Ishikawa (cell line): ENCODE measurements around the gene IL36RN.

Experiments
- CREB1 ChIP-seq: IDR thresholded peaks from 2 replicates; pipeline ENCODE4 v1.6.1; 2012; ENCODE audit warnings: low read depth
- EP300 ChIP-seq: IDR thresholded peaks from 2 replicates; pipeline ENCODE4 v1.6.1; 2012; ENCODE audit warnings: borderline replicate concordance
- FOXM1 ChIP-seq: IDR thresholded peaks from 2 replicates; pipeline ENCODE4 v1.6.1; 2012; ENCODE audit warnings: low read depth, borderline replicate concordance
- RAD21 ChIP-seq: IDR thresholded peaks from 2 replicates; pipeline ENCODE4 v1.6.1; 2012; ENCODE audit warnings: low read depth
- TCF12 ChIP-seq: IDR thresholded peaks from 2 replicates; pipeline ENCODE4 v1.6.1; 2012; ENCODE audit warnings: low read depth
- TEAD4 ChIP-seq: IDR thresholded peaks from 2 replicates; pipeline ENCODE4 v1.6.1; 2012
- TF ChIP-seq, protein P1 (sequence below): IDR thresholded peaks from 2 replicates; pipeline ENCODE4 v1.6.1; 2012; ENCODE audit warnings: low read depth, mild to moderate bottlenecking
- TF ChIP-seq, protein P2 (sequence below): IDR thresholded peaks from 2 replicates; pipeline ENCODE4 v1.6.1; 2012
- TF ChIP-seq, protein P3 (sequence below): IDR thresholded peaks from 2 replicates; pipeline ENCODE4 v1.6.1; 2012

DNA sequence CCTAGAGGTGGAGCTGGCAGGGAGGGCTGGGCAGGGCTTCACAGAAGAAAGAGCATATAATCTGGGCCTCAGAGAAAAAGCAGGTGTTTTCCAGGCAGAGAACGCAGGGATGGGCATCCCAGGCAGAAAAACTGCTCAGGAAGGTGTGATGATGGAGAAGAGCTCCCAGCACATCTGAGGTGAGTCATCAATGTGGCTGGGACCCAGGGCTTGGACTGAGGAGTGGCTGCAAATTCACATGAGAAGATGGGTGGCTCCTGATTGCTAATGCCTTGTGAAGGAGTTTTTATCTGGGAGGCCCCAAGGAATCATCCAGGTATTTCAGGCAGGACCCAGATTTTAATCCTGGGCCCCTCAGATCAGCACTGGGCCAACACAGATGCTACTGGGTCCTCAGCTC, 18.9 kb downstream of the IL36RN start:
- TF ChIP-seq RAD21 (no peak), TEAD4 (no peak), TCF12 (no peak), EP300 (no peak), CREB1 (no peak), FOXM1 (no peak)
- TF ChIP-seq, protein P1, sequence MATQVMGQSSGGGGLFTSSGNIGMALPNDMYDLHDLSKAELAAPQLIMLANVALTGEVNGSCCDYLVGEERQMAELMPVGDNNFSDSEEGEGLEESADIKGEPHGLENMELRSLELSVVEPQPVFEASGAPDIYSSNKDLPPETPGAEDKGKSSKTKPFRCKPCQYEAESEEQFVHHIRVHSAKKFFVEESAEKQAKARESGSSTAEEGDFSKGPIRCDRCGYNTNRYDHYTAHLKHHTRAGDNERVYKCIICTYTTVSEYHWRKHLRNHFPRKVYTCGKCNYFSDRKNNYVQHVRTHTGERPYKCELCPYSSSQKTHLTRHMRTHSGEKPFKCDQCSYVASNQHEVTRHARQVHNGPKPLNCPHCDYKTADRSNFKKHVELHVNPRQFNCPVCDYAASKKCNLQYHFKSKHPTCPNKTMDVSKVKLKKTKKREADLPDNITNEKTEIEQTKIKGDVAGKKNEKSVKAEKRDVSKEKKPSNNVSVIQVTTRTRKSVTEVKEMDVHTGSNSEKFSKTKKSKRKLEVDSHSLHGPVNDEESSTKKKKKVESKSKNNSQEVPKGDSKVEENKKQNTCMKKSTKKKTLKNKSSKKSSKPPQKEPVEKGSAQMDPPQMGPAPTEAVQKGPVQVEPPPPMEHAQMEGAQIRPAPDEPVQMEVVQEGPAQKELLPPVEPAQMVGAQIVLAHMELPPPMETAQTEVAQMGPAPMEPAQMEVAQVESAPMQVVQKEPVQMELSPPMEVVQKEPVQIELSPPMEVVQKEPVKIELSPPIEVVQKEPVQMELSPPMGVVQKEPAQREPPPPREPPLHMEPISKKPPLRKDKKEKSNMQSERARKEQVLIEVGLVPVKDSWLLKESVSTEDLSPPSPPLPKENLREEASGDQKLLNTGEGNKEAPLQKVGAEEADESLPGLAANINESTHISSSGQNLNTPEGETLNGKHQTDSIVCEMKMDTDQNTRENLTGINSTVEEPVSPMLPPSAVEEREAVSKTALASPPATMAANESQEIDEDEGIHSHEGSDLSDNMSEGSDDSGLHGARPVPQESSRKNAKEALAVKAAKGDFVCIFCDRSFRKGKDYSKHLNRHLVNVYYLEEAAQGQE: no peak
- TF ChIP-seq, protein P2, sequence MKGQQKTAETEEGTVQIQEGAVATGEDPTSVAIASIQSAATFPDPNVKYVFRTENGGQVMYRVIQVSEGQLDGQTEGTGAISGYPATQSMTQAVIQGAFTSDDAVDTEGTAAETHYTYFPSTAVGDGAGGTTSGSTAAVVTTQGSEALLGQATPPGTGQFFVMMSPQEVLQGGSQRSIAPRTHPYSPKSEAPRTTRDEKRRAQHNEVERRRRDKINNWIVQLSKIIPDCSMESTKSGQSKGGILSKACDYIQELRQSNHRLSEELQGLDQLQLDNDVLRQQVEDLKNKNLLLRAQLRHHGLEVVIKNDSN: no peak
- TF ChIP-seq, protein P3, sequence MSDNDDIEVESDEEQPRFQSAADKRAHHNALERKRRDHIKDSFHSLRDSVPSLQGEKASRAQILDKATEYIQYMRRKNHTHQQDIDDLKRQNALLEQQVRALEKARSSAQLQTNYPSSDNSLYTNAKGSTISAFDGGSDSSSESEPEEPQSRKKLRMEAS: no peak
